ENCODE results near the gene EP300. TPM values are rescaled to one million over a fixed set of nuclear protein-coding genes. Genes with fewer than 3 reads are reported as not detected.
"Not testable (repeated sequence)": the region's sequence is repeated elsewhere in the genome, so short reads cannot be mapped to it uniquely, and the experiment has no call there.

EP300 gene
- total RNA-seq, 2 experiments from 2014 or later: 40.5 to 61.2 TPM

DNA sequence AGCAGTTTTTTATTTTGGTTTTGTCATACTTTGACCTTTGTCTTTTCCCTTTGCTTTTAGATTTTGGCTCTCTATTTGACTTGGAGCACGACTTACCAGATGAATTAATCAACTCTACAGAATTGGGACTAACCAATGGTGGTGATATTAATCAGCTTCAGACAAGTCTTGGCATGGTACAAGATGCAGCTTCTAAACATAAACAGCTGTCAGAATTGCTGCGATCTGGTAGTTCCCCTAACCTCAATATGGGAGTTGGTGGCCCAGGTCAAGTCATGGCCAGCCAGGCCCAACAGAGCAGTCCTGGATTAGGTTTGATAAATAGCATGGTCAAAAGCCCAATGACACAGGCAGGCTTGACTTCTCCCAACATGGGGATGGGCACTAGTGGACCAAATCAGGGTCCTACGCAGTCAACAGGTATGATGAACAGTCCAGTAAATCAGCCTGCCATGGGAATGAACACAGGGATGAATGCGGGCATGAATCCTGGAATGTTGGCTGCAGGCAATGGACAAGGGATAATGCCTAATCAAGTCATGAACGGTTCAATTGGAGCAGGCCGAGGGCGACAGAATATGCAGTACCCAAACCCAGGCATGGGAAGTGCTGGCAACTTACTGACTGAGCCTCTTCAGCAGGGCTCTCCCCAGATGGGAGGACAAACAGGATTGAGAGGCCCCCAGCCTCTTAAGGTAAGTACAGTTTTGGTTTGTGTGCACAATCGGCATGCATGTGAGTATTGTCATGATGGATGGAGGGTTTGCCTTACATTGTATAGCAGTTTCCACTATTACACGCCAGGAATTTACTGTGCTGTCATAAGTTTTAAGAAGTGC lies 25.0 kb downstream of the EP300 start:
- H3K4me1 Mint-ChIP-seq: peaks cover 36% of the 10 kb centered on the region
- DNase-seq: no peak
- H3K4me3 Mint-ChIP-seq: no peak overlapping the region
- CTCF ChIA-PET: no interaction called here
- no peak for ATAC-seq
- H3K27me3 Mint-ChIP-seq: no peaks in the 10 kb centered on the region
- peaks cover 2% of the 10 kb centered on the region for H3K9me3 Mint-ChIP-seq (ENCODE audit: low read depth)
- POLR2A ChIA-PET: no interaction called here
- H3K27ac Mint-ChIP-seq: no peak overlapping the region
- H3K36me3 Mint-ChIP-seq (ENCODE audit: low read depth): peaks cover 39% of the 10 kb centered on the region
- intact Hi-C loops (cut with DNase I, micrococcal nuclease): no loop called here

DNA sequence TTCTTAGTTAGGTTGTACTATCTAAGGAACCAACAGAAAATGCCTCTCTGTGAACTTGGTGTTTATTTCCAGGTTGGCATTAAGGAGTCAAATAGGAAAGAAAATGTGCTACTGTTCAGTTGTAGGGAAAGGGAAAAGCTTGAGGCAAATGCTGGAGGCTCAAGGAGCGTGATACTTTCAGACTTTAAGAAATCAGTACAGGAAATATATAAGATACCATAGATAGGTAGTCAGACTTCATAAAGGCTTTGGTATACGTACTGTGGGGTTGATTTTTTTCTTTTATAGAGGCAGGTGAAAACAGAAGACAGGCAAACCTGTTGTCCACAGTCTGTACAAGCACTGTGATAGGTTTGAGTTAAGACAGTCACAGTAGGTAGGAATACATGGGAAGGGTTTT lies 30.8 kb downstream of the EP300 start:
- Mint-ChIP-seq H3K4me3 (no peak overlapping the region), H3K9me3 (ENCODE audit: low read depth) (no peaks in the 10 kb centered on the region), H3K4me1 (peaks cover 26% of the 10 kb centered on the region), H3K27me3 (no peaks in the 10 kb centered on the region), H3K27ac (peak overlapping the region; percentile 26), H3K36me3 (ENCODE audit: low read depth) (peaks cover 38% of the 10 kb centered on the region)
- CTCF ChIA-PET: interaction anchor here (0.6 to 1.0 kb wide), 4 partner anchors 8 to 70 kb away, joined by 3 to 4 read pairs (median 4); no protein-coding TSS in a partner anchor
- intact Hi-C loops (cut with DNase I, micrococcal nuclease): no loop called here
- no peak for ATAC-seq
- POLR2A ChIA-PET: no interaction called here
- DNase-seq: no peak

DNA sequence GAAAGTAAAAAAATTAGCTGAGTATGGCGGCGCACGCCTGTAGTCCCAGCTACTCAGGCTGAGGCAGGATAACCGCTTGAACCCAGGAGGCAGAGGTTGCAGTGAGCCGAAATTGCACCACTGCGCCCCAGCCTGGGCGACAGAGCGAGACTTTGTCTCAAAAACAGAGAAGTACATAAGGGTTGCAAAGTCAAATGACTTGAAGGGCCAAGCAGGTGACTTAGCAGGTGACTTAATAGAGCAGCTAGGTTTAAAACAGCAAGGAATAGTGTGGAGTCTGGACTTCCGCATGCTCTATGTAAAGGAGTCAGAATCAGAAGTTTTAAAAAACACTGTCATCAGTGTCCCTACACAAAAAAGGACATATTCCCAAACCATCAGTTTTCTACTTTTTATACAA lies 31.7 kb downstream of the EP300 start:
- intact Hi-C loops (cut with DNase I, micrococcal nuclease): no loop called here
- H3K4me3 Mint-ChIP-seq: no peak overlapping the region
- peaks cover 36% of the 10 kb centered on the region for H3K36me3 Mint-ChIP-seq (ENCODE audit: low read depth)

DNA sequence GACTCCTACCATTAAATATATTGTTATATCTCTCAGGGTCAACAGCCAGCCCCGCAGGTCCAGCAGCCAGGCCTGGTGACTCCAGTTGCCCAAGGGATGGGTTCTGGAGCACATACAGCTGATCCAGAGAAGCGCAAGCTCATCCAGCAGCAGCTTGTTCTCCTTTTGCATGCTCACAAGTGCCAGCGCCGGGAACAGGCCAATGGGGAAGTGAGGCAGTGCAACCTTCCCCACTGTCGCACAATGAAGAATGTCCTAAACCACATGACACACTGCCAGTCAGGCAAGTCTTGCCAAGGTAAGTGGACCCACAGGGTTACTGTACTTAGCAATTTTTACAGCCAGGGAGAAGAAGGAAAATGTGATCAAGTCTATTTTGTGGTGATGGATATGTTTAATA lies 35.1 kb downstream of the EP300 start:
- ChIA-PET POLR2A (interaction anchor here (0.6 kb wide), 1 partner anchor 9 kb away, joined by 6 read pairs; no protein-coding TSS in a partner anchor), CTCF (interaction anchor here (0.7 to 0.8 kb wide), 2 partner anchors 178 to 206 kb away, joined by 3 to 4 read pairs; no protein-coding TSS in a partner anchor)
- Mint-ChIP-seq H3K9me3 (ENCODE audit: low read depth) (no peaks in the 10 kb centered on the region), H3K4me3 (no peak overlapping the region), H3K27ac (peak overlapping the region; percentile 19), H3K4me1 (peaks cover 6% of the 10 kb centered on the region), H3K36me3 (ENCODE audit: low read depth) (peaks cover 45% of the 10 kb centered on the region), H3K27me3 (no peaks in the 10 kb centered on the region)
- no peak for ATAC-seq
- intact Hi-C loops (cut with DNase I, micrococcal nuclease): no loop called here
- DNase-seq: no peak

More for the DNA sequence above, 31.7 kb downstream of the EP300 start:
- no peak for DNase-seq
- peaks cover 26% of the 10 kb centered on the region for H3K4me1 Mint-ChIP-seq
- no peaks in the 10 kb centered on the region for H3K9me3 Mint-ChIP-seq (ENCODE audit: low read depth)
- no peak for ATAC-seq
- no peak overlapping the region for H3K27ac Mint-ChIP-seq
- POLR2A ChIA-PET: no interaction called here
- CTCF ChIA-PET: interaction anchor here (1.0 kb wide), 1 partner anchor 9 kb away, joined by 4 read pairs; no protein-coding TSS in a partner anchor
- no peaks in the 10 kb centered on the region for H3K27me3 Mint-ChIP-seq

DNA sequence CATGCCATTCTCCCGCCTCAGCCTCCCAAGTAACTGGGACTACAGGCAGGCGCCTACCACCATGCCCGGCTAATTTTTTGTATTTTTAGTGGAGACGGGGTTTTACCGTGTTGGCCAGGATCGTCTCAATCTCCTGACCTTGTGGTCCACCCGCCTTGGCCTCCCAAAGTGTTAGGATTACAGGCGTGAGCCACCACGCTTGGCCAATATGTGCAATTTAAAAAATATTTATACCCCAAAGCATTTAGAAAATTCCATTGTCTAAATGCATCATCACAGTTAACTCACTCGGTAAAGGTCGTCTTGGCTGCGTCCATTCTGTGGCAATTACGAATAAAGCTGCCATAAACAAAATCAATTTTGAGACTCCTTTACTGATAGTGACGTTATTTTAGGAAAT lies 36.2 kb downstream of the EP300 start:
- no peak overlapping the region for H3K27ac Mint-ChIP-seq
- no peaks in the 10 kb centered on the region for H3K9me3 Mint-ChIP-seq (ENCODE audit: low read depth)
- H3K4me3 Mint-ChIP-seq: no peak overlapping the region
- POLR2A ChIA-PET: no interaction called here
- H3K36me3 Mint-ChIP-seq (ENCODE audit: low read depth): peaks cover 45% of the 10 kb centered on the region
- CTCF ChIA-PET: interaction anchor here (0.9 kb wide), 1 partner anchor 202 kb away, joined by 3 read pairs; no protein-coding TSS in a partner anchor
- no peaks in the 10 kb centered on the region for H3K4me1 Mint-ChIP-seq
- ATAC-seq (no peak), DNase-seq (no peak)
- H3K27me3 Mint-ChIP-seq: no peaks in the 10 kb centered on the region
- intact Hi-C loops (cut with DNase I, micrococcal nuclease): no loop called here

DNA sequence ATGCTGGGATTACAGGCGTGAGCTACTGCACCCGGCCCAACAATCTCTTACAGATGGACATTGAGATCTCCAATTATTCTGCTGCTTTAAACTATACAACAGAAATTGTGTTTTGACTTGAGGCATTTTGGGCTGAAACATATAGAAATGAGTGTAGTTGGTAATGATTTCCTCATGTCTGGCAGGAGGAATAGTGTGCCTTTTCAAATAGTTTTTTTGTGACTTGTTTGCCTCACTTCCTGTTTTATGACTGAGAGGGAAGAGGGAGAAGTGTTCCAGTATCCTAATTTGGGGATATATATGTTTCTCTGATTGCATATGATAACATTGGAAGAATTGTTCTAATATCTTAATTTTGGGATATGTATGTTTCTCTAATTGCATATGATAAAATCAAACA lies 40.2 kb downstream of the EP300 start:
- intact Hi-C loops (cut with DNase I, micrococcal nuclease): no loop called here
- Mint-ChIP-seq H3K36me3 (ENCODE audit: low read depth) (peaks cover 61% of the 10 kb centered on the region), H3K9me3 (ENCODE audit: low read depth) (no peaks in the 10 kb centered on the region), H3K27me3 (no peaks in the 10 kb centered on the region), H3K4me1 (no peaks in the 10 kb centered on the region), H3K27ac (no peak overlapping the region), H3K4me3 (no peak overlapping the region)
- DNase-seq: no peak
- ChIA-PET POLR2A (no interaction called here), CTCF (interaction anchor here (1.0 to 2.0 kb wide), 3 partner anchors 13 to 210 kb away, joined by 3 to 5 read pairs (median 3); no protein-coding TSS in a partner anchor)
- ATAC-seq: no peak

DNA sequence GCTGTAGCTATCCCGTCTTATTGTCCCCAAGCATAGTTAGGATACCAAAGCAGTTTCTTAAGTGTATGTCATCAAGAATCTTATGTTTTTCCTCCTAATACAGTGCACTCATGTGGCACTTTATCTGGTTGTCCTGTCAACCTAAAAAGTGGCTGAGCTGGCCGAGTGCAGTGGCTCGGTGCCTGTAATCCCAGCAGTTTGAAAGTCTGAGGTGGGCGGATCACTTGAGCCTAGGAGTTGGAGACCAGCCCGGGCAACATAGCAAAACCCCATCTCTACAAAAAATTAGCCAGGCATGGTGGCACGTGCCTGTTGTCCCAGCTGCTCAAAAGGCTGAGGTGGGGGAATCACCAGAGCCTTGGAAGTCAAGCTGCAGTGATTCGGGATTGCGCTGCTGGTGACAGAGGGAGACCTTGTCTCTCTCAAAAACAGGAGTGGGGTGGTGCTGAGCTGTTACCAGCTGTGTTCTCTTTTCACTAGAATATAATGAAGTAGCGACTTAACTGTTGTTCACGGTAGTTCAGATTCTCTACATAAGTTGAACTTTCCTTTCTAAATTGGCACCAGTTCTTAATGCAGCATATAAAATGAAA lies 48.1 kb downstream of the EP300 start:
- DNase-seq (no peak), ATAC-seq (no peak)
- intact Hi-C loops (cut with DNase I, micrococcal nuclease): no loop called here
- H3K27me3 Mint-ChIP-seq: no peaks in the 10 kb centered on the region
- ChIA-PET POLR2A (no interaction called here), CTCF (interaction anchor here (0.6 kb wide), 1 partner anchor 47 kb away, joined by 3 read pairs; no protein-coding TSS in a partner anchor)
- H3K4me1 Mint-ChIP-seq: no peaks in the 10 kb centered on the region
- no peaks in the 10 kb centered on the region for H3K9me3 Mint-ChIP-seq (ENCODE audit: low read depth)
- H3K36me3 Mint-ChIP-seq (ENCODE audit: low read depth): peaks cover 51% of the 10 kb centered on the region
- H3K27ac Mint-ChIP-seq: no peak overlapping the region
- H3K4me3 Mint-ChIP-seq: no peak overlapping the region

DNA sequence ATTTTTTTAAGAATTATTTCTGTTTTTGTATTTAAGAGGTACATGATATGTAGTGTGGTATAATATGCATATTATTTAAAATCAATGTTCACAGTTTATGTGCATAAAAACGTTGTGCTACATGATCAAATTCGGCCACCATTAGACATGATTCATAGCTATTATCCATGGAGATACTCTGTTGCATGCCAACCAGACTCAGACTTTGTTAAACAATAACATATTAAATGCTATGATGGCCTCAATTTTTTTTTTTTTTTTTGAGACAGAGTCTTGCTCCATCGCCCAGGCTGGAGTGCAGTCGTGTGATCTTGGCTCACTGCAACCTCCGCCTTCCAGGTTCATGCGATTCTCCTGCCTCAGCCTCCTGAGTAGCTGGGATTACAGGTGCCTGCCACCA lies 53.5 kb downstream of the EP300 start:
- POLR2A ChIA-PET; H3K9me3 Mint-ChIP-seq (ENCODE audit: low read depth); ATAC-seq; DNase-seq; H3K27me3 Mint-ChIP-seq; H3K4me3 Mint-ChIP-seq; H3K4me1 Mint-ChIP-seq; intact Hi-C loops (cut with DNase I, micrococcal nuclease); H3K27ac Mint-ChIP-seq: not testable (repeated sequence)
- peaks cover 50% of the 10 kb centered on the region for H3K36me3 Mint-ChIP-seq (ENCODE audit: low read depth)
- CTCF ChIA-PET: interaction anchor here (0.6 to 0.7 kb wide), 3 partner anchors 11 to 177 kb away, joined by 3 to 4 read pairs (median 3); no protein-coding TSS in a partner anchor

DNA sequence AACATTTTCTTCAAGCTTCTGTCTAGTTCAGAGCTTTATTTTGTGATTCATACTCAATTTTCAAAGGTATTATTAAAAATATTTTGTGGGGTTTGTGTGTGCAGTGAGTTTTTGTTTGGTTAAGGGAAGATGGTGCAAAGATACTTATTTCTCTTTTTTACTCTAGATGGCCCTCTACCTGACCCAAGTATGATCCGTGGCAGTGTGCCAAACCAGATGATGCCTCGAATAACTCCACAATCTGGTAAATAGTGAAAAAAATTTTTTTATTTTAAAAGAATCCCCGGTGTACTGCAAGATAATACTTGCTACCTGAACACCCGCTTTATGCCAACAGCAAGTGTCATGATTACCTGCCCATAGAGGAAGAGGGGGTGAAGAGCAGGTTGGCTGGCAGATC lies 54.2 kb downstream of the EP300 start:
- Mint-ChIP-seq H3K4me1 (no peaks in the 10 kb centered on the region), H3K9me3 (ENCODE audit: low read depth) (no peaks in the 10 kb centered on the region), H3K27me3 (no peaks in the 10 kb centered on the region), H3K36me3 (ENCODE audit: low read depth) (peaks cover 52% of the 10 kb centered on the region), H3K27ac (no peak overlapping the region), H3K4me3 (no peak overlapping the region)
- intact Hi-C loops (cut with DNase I, micrococcal nuclease): no loop called here
- DNase-seq (peak; percentile 11), ATAC-seq (no peak)
- ChIA-PET CTCF (interaction anchor here (0.7 kb wide), 1 partner anchor 53 kb away, joined by 4 read pairs; no protein-coding TSS in a partner anchor), POLR2A (no interaction called here)

DNA sequence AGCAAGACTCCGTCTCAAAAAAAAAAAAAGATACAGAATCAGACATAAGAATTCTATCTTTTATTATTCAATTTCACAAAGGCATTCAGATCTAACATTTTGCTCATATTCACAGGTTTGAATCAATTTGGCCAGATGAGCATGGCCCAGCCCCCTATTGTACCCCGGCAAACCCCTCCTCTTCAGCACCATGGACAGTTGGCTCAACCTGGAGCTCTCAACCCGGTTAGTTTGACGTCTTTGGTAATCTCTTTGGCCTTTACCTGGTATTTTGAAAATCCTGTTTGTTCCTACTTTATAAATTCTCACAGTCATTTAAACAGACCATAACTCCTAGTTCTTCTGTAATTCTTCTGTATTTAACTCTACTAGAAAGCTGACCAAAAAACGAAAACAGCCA lies 55.3 kb downstream of the EP300 start:
- intact Hi-C loops (cut with DNase I, micrococcal nuclease): no loop called here
- no peak for ATAC-seq

DNA sequence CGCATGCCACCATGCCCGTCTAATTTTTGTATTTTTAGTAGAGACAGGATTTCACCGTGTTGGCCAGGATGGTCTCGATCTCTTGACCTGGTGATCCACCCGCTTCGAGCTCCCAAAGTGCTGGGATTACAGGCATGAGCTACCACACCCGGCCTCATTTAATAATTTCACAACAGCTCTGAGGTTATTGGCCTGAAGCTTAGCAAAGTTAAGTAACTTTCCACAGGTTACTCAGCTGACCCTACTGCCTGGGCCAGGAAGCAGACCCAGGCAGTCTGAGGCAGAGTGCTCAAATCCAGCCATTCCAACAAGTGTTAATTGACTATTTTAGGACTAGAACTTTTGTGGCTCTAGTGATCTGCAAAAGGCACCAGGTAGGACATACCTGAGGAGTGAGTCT lies 60.5 kb downstream of the EP300 start:
- no peak overlapping the region for H3K4me3 Mint-ChIP-seq
- ChIA-PET CTCF (no interaction called here), POLR2A (no interaction called here)
- intact Hi-C loops (cut with DNase I, micrococcal nuclease): no loop called here
- no peak for ATAC-seq
- no peaks in the 10 kb centered on the region for H3K9me3 Mint-ChIP-seq (ENCODE audit: low read depth)
- H3K27me3 Mint-ChIP-seq: no peaks in the 10 kb centered on the region
- H3K27ac Mint-ChIP-seq: no peak overlapping the region
- H3K4me1 Mint-ChIP-seq: no peaks in the 10 kb centered on the region
- peaks cover 72% of the 10 kb centered on the region for H3K36me3 Mint-ChIP-seq (ENCODE audit: low read depth)
- no peak for DNase-seq

More for the DNA sequence above, 55.3 kb downstream of the EP300 start:
- DNase-seq: no peak
- H3K9me3 Mint-ChIP-seq (ENCODE audit: low read depth): no peaks in the 10 kb centered on the region
- H3K4me3 Mint-ChIP-seq: no peak overlapping the region
- no peaks in the 10 kb centered on the region for H3K4me1 Mint-ChIP-seq
- H3K36me3 Mint-ChIP-seq (ENCODE audit: low read depth): peaks cover 51% of the 10 kb centered on the region
- POLR2A ChIA-PET: no interaction called here
- CTCF ChIA-PET: no interaction called here
- H3K27ac Mint-ChIP-seq: no peak overlapping the region
- H3K27me3 Mint-ChIP-seq: no peaks in the 10 kb centered on the region

DNA sequence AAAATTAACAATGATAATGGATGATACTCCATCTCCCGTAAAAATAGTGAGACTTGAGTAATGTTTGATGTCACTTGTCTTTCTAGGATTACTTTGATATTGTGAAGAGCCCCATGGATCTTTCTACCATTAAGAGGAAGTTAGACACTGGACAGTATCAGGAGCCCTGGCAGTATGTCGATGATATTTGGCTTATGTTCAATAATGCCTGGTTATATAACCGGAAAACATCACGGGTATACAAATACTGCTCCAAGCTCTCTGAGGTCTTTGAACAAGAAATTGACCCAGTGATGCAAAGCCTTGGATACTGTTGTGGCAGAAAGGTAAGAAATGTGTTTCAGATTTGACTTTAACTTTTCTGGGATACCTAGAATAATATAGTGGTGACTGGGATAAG lies 64.7 kb downstream of the EP300 start:
- DNase-seq: no peak
- CTCF ChIA-PET: interaction anchor here (0.6 kb wide), 2 partner anchors 11 to 13 kb away, joined by 3 to 4 read pairs; no protein-coding TSS in a partner anchor
- H3K4me3 Mint-ChIP-seq: no peak overlapping the region
- no peaks in the 10 kb centered on the region for H3K27me3 Mint-ChIP-seq
- H3K27ac Mint-ChIP-seq: no peak overlapping the region
- peaks cover 60% of the 10 kb centered on the region for H3K36me3 Mint-ChIP-seq (ENCODE audit: low read depth)
- no peaks in the 10 kb centered on the region for H3K4me1 Mint-ChIP-seq
- H3K9me3 Mint-ChIP-seq (ENCODE audit: low read depth): no peaks in the 10 kb centered on the region
- intact Hi-C loops (cut with DNase I, micrococcal nuclease): no loop called here
- no peak for ATAC-seq
- POLR2A ChIA-PET: no interaction called here
